SIG-M5 treated with dmso at 0.1 percent for 504 hours (cell line): Measurements from ENCODE around the gene NECAB2.
A peak's percentile ranks its signal among the peaks of the same experiment; 100 is the strongest.

Experiments
- DNase-seq: peaks from one replicate; lab custom pipeline; 2025; ENCODE audit not compliant: unreplicated experiment; lab: John Stamatoyannopoulos, UW

Gene NECAB2

GRCh38 chr16:83981799-83982198, 13.8 kb downstream of the NECAB2 start:
- no peak for DNase-seq

- no peak for DNase-seq
Observed at GRCh38 chr16:83983491-83983890, 15.4 kb downstream of the NECAB2 start.

- no peak for DNase-seq
Observed at GRCh38 chr16:83989300-83989699, 21.3 kb downstream of the NECAB2 start.

- no peak for DNase-seq
Observed at GRCh38 chr16:83990492-83990891, 22.4 kb downstream of the NECAB2 start.

GRCh38 chr16:83992624-83993023, 24.6 kb downstream of the NECAB2 start:
- no peak for DNase-seq

GRCh38 chr16:83994087-83994486, 26.0 kb downstream of the NECAB2 start:
- DNase-seq = peak; percentile 88

GRCh38 chr16:83994703-83995102, 26.7 kb downstream of the NECAB2 start:
- no peak for DNase-seq

GRCh38 chr16:83995754-83996153, 27.7 kb downstream of the NECAB2 start:
- peak; percentile 36 for DNase-seq

GRCh38 chr16:83996481-83997252, 28.6 kb downstream of the NECAB2 start:
- DNase-seq = no peak

GRCh38 chr16:83998091-83998490, 30.0 kb downstream of the NECAB2 start:
- no peak for DNase-seq

- DNase-seq = no peak
Observed at GRCh38 chr16:84000989-84001642, 33.1 kb downstream of the NECAB2 start.

GRCh38 chr16:84001726-84002125, 33.7 kb downstream of the NECAB2 start:
- DNase-seq = no peak

- no peak for DNase-seq
Observed at GRCh38 chr16:84003038-84003437, 35.0 kb downstream of the NECAB2 start.

GRCh38 chr16:84004442-84004841, 36.4 kb downstream of the NECAB2 start:
- DNase-seq = no peak

GRCh38 chr16:84005391-84005790, 37.3 kb downstream of the NECAB2 start:
- DNase-seq = no peak

- DNase-seq = no peak
Observed at GRCh38 chr16:84007520-84007919, 39.5 kb downstream of the NECAB2 start.

- no peak for DNase-seq
Observed at GRCh38 chr16:84007965-84008364, 39.9 kb downstream of the NECAB2 start.

GRCh38 chr16:84009282-84009681, 41.2 kb downstream of the NECAB2 start:
- DNase-seq = no peak

GRCh38 chr16:84013787-84014569, 45.9 kb downstream of the NECAB2 start:
- DNase-seq = peak; percentile 99

GRCh38 chr16:84014570-84015327, 46.7 kb downstream of the NECAB2 start:
- DNase-seq = no peak

GRCh38 chr16:84015399-84015798, 47.4 kb downstream of the NECAB2 start:
- no peak for DNase-seq
